CD4-positive, alpha-beta T cell (primary cell): ENCODE data around the gene HLF. TPM values are rescaled to one million over a fixed set of nuclear protein-coding genes. Genes with fewer than 3 reads are reported as not detected.

Experiments
- ATAC-seq: fragments of 200-7000 bp; cut with Tn5 transposase; one replicate; pipeline ENCODE4 v1.10.0; 2022; ENCODE audit warnings: mild to moderate bottlenecking; ENCODE audit not compliant: poor library complexity
- CTCF ChIA-PET: fragments of 350-600 bp; sonication (Branson Sonifier 250); formaldehyde crosslinking; loops from one replicate; lab custom pipeline; 2021; ENCODE audit warnings: antibody characterized with exemption, inconsistent platforms; lab: Charles Lee
- POLR2A ChIA-PET: fragments of 350-600 bp; sonication (Branson Sonifier 250); formaldehyde crosslinking; loops from one replicate; lab custom pipeline; 2021; ENCODE audit warnings: antibody characterized with exemption, inconsistent platforms; lab: Charles Lee
- DNase-seq, 14 experiments: peaks; one replicate each; pipeline ENCODE4 v3.0.0-alpha.2; 2013 to 2020; ENCODE audit warnings: mixed read lengths in 2 of 14
- H3K27ac ChIP-seq, 2 donors: one replicate each; pipeline versions ENCODE4 v1.5.1 to v1.7.0; 2013; ENCODE audit warnings: low read length in 2 of 2, low read depth in 1 of 2, mild to moderate bottlenecking in 1 of 2
- H3K27me3 ChIP-seq, 2 experiments: 1 replicate in 1 of 2; 2 replicates in 1 of 2; pipeline versions ENCODE4 v1.6.1 to v1.7.0; 2013; ENCODE audit warnings: low read length in 2 of 2, control low read depth in 1 of 2, mild to moderate bottlenecking in 1 of 2, moderate library complexity in 1 of 2; ENCODE audit not compliant: insufficient read depth in 2 of 2, control insufficient read depth in 1 of 2
- H3K36me3 ChIP-seq: one replicate; pipeline ENCODE4 v1.6.1; 2013; ENCODE audit warnings: low read length, control low read depth; ENCODE audit not compliant: insufficient read depth
- H3K4me1 ChIP-seq: one replicate; pipeline ENCODE4 v1.6.1; 2013; ENCODE audit warnings: low read length, control low read depth; ENCODE audit not compliant: insufficient read depth
- H3K4me3 ChIP-seq: one replicate; pipeline ENCODE4 v1.5.1; 2013; ENCODE audit warnings: mild to moderate bottlenecking, low read length, moderate library complexity
- H3K9me3 ChIP-seq, 2 experiments: 1 replicate in 1 of 2; 2 replicates in 1 of 2; pipeline versions ENCODE4 v1.6.1 to v1.7.0; 2013; ENCODE audit warnings: low read length in 2 of 2, mild to moderate bottlenecking in 2 of 2, control low read depth in 1 of 2, moderate library complexity in 1 of 2; ENCODE audit not compliant: control insufficient read depth in 1 of 2, insufficient read depth in 1 of 2
- H3K27ac Mint-ChIP-seq: one replicate; pipeline ENCODE4 v1.8.0; 2020; ENCODE audit warnings: mixed read lengths
- H3K27me3 Mint-ChIP-seq: one replicate; pipeline ENCODE4 v1.8.0; 2021; ENCODE audit warnings: mixed read lengths
- H3K36me3 Mint-ChIP-seq: one replicate; pipeline ENCODE4 v1.8.0; 2021; ENCODE audit warnings: low read depth, mixed read lengths
- H3K4me1 Mint-ChIP-seq: one replicate; pipeline ENCODE4 v1.8.0; 2021; ENCODE audit warnings: low read depth, mixed read lengths
- H3K4me3 Mint-ChIP-seq: one replicate; pipeline ENCODE4 v1.8.0; 2020; ENCODE audit warnings: mild to moderate bottlenecking, mixed read lengths
- H3K9me3 Mint-ChIP-seq: one replicate; pipeline ENCODE4 v1.8.0; 2020; ENCODE audit warnings: mixed read lengths
- intact Hi-C, 2 experiments: fragments of 100-400 bp; cut with DNase I in 1 of 2; cut with micrococcal nuclease in 1 of 2; formaldehyde crosslinking; loops; one replicate each; pipeline versions ENCODE4 v1.15.1 to v1.9.0; 2023 to 2025; cut with DNase I, micrococcal nuclease
- total RNA-seq, 174 experiments: library from RNA in 2 of 174; stranded (reverse) in 2 of 174; gene quantifications; one replicate each; pipeline ENCODE4 v1.2.3 and lab custom pipeline; 2021 to 2026
- TF ChIP-seq, protein P1 (sequence below): fragments of 200-600 bp; IDR thresholded peaks from one replicate; pipeline ENCODE4 v1.8.0; 2022; ENCODE audit warnings: antibody characterized with exemption, mild to moderate bottlenecking

Gene HLF
- total RNA-seq, 2 experiments from 2014 or later = 4.3 to 4.9 TPM

- peaks cover 32 to 39% of the 10 kb centered on the region in 2 experiments for H3K27me3 ChIP-seq
- DNase-seq (no peak), ATAC-seq (no peak)
- peaks cover 5% of the 10 kb centered on the region for H3K4me1 ChIP-seq
- H3K36me3 Mint-ChIP-seq = no peaks in the 10 kb centered on the region
- H3K27ac Mint-ChIP-seq = no peak overlapping the region
- H3K4me3 ChIP-seq = no peak overlapping the region
- intact Hi-C loops = no loop called here
- H3K4me3 Mint-ChIP-seq = no peak overlapping the region
- POLR2A ChIA-PET = no interaction called here
- TF ChIP-seq, protein P1, sequence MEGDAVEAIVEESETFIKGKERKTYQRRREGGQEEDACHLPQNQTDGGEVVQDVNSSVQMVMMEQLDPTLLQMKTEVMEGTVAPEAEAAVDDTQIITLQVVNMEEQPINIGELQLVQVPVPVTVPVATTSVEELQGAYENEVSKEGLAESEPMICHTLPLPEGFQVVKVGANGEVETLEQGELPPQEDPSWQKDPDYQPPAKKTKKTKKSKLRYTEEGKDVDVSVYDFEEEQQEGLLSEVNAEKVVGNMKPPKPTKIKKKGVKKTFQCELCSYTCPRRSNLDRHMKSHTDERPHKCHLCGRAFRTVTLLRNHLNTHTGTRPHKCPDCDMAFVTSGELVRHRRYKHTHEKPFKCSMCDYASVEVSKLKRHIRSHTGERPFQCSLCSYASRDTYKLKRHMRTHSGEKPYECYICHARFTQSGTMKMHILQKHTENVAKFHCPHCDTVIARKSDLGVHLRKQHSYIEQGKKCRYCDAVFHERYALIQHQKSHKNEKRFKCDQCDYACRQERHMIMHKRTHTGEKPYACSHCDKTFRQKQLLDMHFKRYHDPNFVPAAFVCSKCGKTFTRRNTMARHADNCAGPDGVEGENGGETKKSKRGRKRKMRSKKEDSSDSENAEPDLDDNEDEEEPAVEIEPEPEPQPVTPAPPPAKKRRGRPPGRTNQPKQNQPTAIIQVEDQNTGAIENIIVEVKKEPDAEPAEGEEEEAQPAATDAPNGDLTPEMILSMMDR = no peak
- CTCF ChIA-PET = no interaction called here
- peaks cover 0 to 2% of the 10 kb centered on the region in 2 experiments for H3K9me3 ChIP-seq
- peaks cover 68% of the 10 kb centered on the region for H3K27me3 Mint-ChIP-seq
- no peaks in the 10 kb centered on the region for H3K36me3 ChIP-seq
- H3K27ac ChIP-seq = no peak overlapping the region
- no peaks in the 10 kb centered on the region for H3K9me3 Mint-ChIP-seq
- peaks cover 5% of the 10 kb centered on the region for H3K4me1 Mint-ChIP-seq
Measured at GRCh38 chr17:55258578-55259135, 6.1 kb upstream of the HLF start.

DNA sequence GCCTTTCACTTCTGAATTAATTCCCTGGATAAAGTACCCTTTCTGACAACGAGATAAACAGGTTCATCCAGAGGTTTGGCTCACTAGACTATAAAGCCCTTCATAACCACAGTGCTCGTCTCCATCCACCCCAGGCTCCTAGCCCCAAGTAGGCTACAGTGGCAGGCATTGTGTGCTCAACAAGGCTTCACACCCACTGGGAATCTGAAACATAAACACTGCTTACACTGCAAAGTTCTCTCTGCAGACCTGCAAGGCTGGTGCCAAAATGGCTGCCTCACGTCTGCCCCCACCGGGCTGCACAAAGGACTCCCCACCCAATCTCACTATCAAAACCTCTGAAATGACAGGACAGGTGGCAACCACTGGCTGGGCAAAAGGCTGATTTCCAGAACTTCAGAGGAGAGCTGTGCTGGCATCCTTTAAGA is 5.1 kb upstream of the HLF start:
- Mint-ChIP-seq H3K27me3 (peaks cover 77% of the 10 kb centered on the region), H3K36me3 (no peaks in the 10 kb centered on the region), H3K4me1 (peaks cover 15% of the 10 kb centered on the region), H3K4me3 (no peak overlapping the region), H3K27ac (no peak overlapping the region), H3K9me3 (no peaks in the 10 kb centered on the region)
- H3K4me1 ChIP-seq = peaks cover 16% of the 10 kb centered on the region
- H3K9me3 ChIP-seq = peaks cover 0 to 5% of the 10 kb centered on the region in 2 experiments
- intact Hi-C loops = loop anchor here in 1 of 2 experiments (10.0 kb wide), 1 partner anchor 295 kb away; the partner anchor contains the start of genes COX11 and STXBP4
- no peaks in the 10 kb centered on the region for H3K36me3 ChIP-seq
- no peak overlapping the region for H3K27ac ChIP-seq
- CTCF ChIA-PET = no interaction called here
- ATAC-seq (no peak), DNase-seq (no peak)
- H3K4me3 ChIP-seq = no peak overlapping the region
- POLR2A ChIA-PET = no interaction called here
- TF ChIP-seq, protein P1 = no peak
- H3K27me3 ChIP-seq = peaks cover 40 to 42% of the 10 kb centered on the region in 2 experiments

GRCh38 chr17:55261311-55261710 is 3.4 kb upstream of the HLF start:
- POLR2A ChIA-PET = interaction anchor here (0.6 to 1.3 kb wide), 2 partner anchors 23 to 101 kb away, joined by 3 to 6 read pairs; no protein-coding TSS in a partner anchor
- intact Hi-C loops = loop anchor here in 1 of 2 experiments (10.0 kb wide), 1 partner anchor 297 kb away; the partner anchor contains the start of genes COX11 and STXBP4
- DNase-seq = no peak
- CTCF ChIA-PET = interaction anchor here (1.4 kb wide), 1 partner anchor 22 kb away, joined by 6 read pairs; no protein-coding TSS in a partner anchor
- peaks cover 71% of the 10 kb centered on the region for H3K27me3 Mint-ChIP-seq
- TF ChIP-seq, protein P1 = no peak
- peaks cover 30% of the 10 kb centered on the region for H3K4me1 ChIP-seq
- H3K36me3 Mint-ChIP-seq = no peaks in the 10 kb centered on the region
- no peak overlapping the region for H3K27ac ChIP-seq
- H3K4me3 Mint-ChIP-seq = no peak overlapping the region
- peaks cover 0 to 8% of the 10 kb centered on the region in 2 experiments for H3K9me3 ChIP-seq
- no peaks in the 10 kb centered on the region for H3K36me3 ChIP-seq
- no peak overlapping the region for H3K4me3 ChIP-seq
- ATAC-seq = no peak
- H3K27ac Mint-ChIP-seq = no peak overlapping the region
- H3K27me3 ChIP-seq = peaks cover 43 to 46% of the 10 kb centered on the region in 2 experiments
- no peaks in the 10 kb centered on the region for H3K9me3 Mint-ChIP-seq
- H3K4me1 Mint-ChIP-seq = peaks cover 22% of the 10 kb centered on the region
